ENCODE data around the gene HNRNPD.
"Not testable (repeated sequence)": the region's sequence is repeated elsewhere in the genome, so short reads cannot be mapped to it uniquely, and the experiment has no call there.

HNRNPD gene

DNA sequence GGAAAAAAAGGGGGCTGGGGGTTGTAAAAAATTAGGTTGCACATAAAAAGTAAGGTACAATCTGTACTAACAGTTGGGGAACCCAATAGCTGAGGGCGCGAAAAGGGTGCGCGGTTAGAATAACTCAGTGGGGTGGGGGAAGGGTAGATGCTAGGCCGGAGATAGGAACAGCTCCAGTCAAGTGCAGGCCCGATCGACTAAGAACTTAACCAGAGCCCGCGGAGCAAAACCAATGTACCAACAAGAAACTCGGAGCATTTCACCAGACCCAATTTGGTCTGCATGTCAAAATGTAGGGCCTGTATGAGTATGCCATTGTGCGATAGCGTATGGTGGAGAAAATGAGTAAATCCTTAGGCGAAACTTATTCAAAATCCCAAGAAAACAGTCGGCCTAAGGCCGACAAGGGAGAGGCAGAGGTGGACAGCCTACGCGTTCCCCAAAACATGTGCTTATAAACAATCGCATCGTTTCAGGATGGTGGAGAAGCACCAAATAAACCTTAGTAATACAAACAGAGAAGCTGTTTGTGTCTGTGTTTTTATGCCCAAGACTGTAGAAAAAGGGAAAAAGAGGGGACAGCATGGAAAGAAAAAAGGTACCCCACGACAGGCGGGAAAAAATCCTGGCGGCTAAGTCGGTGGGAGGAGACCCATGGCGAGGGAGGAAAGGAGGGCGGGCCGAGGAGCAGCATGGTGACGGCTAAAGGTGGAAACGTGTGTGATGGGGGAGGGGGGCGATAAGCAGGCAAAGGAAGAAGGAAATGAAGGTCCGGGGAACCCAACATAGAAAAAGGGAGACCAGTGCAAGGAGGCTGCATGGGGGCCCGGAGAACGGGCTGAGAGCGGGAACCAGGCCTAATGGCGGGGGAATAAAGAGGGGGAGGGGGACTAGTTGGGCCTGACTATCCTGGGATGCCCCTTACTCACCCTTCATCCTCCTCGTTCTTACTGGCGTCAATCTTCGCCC lies 990 bp downstream of the HNRNPD start:
- peak; percentile 90 for DNase-seq (ENCODE audit: low read depth)

DNA sequence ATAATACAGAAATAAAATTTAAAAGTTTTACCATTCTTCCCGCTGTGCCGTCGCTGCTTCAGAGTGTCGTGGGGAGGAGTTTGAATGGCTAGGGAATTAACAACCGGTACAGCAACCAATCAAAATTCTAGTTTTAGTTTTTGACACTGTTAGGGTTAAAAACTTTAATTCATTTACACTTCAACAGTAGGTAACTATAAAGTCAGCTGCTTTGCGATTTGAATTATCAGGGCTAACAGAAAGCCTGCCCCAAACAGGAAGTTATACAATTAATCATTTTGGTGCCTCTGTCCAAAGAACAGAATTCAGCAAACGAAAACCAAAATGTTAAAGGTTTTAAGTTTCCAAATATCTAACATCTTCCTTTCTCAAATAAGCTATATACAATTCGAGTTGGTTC lies 2.3 kb downstream of the HNRNPD start:
- DNase-seq (ENCODE audit: low read depth): peak; percentile 32

DNA sequence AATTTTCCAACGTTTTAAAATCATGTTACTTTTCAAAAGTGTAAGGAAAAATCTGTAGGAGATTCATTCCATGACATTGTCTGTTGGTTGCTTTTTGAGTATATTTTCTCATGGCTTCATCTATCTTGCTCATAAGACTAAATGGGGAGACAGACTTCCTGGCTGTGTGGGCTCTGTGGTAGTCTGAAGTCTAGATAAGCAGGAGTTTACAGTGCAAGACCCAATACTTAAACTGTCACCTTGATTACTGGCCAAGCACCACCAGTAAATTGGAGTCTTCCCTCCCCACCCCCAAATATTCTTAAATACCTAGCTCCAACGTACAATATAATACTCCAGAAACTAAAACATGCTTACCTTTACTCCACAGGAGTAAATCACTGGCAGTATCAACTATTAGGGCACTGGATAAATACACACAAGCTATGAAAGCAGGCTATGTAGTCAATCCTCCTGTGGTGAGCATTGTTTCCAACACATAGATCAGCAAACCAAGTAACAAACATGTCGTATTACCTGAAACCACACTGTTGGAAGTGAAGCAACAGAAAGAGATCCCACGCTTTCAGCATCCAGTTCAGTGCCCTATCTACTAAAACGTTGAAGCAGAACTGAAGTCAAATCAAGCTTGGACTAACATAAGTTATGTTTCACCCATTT lies 6.2 kb downstream of the HNRNPD start:
- no peak for DNase-seq (ENCODE audit: low read depth)

DNA sequence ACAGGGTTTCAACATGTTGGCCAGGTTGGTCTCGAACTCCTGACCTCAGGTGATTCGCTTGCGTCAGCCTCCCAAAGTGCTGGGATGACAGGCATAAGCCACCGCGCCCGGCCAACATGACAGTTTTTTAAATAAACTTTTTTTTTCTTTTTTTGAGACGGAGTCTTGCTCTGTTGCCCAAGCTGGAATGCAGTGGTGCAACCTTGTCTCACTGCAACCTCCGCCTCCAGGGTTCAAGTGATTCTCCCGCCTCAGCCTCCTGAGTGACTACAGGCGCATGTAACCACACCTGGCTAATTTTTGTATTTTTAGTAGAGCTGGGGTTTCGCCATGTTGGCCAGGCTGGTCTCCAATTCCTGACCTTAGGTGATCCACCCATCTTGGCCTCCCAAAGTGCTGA lies 7.4 kb downstream of the HNRNPD start:
- DNase-seq (ENCODE audit: low read depth): not testable (repeated sequence)

DNA sequence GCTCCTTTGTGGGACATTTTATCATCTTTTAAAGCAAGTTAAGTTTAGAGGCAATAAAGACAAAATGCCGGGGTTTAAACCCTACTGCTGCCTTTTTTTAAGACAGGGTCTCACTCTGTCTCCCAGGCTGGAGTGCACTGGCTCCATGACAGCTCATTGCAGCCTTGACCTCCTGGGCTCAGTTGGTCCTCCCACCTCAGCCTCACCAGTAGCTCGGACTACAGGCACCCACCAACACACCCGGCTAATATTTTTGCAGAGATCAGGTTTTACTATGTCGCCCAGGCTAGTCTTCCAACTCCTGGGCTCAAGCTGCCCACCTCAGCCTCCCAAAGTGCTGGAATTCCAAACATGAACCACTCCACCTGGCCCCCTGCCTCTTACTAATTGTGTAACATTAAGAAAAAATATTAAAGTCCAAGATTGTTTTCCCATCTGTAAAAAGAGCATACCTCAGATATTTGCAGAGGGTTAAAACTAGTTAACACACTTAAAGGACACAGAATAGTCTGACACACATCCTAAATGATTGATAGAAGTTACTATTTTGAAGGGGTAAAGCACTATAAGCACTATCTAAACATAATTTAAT lies 9.8 kb downstream of the HNRNPD start:
- DNase-seq (ENCODE audit: low read depth): no peak

DNA sequence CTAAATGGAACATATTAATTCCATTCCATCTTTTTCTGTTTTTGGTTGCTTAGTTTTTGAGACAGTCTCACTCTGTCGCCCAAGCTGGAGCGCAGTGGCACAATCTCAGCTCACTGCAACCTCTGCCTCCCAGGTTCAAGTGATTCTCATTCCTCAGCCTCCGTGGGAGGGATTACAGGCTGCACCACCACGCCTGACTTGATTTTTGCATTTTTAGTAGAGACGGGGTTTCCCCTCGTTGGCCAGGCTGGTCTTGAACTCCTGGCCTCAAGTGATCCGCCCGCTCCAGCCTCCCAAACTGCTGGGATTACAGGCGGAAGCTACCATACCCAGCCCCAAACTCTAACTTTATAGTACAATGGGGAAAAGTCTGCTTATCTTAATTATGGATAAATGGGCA lies 11.2 kb downstream of the HNRNPD start:
- no peak for DNase-seq (ENCODE audit: low read depth)

DNA sequence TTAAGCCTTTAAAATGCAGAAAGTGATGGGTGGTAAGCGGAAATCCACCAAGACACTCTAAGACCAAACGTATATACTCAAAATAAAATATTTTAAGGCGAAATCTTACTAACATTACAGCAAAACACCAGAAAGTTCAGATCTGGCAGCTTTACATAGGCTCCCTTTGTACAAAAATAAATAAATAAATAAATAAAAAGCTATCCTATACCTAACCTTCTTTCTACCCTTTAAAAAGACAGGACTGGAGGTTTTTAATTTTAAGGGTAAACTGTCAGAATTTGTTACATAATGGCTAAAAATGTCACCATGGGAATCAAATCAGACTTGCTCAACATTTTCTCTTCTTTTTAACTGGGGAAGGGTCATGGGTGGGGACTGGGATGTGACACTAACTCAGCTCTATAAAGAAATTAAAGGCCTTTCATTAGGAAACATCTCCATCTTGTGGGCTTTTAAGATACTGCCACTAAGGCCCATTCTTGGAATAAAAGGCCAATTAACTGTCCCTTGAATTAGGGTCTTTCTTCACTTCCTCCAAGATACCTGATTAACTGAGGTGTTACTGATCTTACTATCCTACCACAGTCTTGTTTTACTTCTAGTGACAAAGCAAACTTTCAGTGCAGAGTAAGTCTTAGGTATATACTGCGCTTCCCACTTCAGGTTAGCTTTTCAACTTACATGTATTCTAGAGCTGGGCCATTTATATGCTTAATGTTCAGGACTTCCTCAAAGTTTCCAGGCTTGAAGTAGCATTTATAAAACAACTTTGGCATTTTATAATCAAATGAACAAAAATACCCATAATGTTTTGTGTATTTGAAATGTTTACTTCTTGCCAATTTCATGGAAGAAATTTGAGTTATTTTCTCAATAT lies 13.3 kb downstream of the HNRNPD start:
- peak; percentile 44 for DNase-seq (ENCODE audit: low read depth)

DNA sequence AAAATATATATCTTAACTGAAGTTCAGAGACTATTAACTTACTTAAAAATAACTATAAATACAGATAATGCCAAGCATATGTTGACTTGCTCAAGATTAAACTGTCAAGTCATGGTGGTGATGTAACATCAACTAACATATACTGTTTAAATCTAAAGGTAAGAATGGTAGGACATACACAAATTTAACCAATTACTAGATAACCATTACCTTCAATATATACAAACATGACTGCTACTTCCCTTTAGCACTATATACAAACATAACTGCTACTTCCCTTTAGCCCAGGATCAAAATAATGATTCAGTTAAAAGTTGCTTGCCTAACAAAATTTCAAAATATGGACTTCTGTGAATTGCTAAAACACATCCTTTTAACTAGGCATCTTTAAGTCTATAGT lies 14.9 kb downstream of the HNRNPD start:
- DNase-seq (ENCODE audit: low read depth): no peak

DNA sequence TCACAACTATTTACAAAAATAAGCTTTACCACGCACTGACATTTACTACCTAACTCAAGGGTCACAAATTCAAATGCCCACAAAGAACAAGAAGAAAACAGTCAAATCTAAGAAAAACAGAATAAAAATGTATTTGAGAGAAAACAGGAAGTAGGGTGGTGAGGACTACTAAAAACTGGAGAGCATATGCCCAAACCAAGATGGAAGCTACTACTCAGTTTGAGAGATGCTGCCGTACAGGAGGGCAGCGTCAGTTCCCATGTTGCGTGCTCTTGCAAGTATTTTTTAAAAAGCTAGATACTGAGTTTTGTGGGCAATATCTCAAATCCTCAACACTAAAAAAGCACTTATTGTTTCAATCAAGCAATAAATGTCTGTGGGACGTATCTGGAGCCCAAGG lies 16.2 kb downstream of the HNRNPD start:
- DNase-seq (ENCODE audit: low read depth): no peak

DNA sequence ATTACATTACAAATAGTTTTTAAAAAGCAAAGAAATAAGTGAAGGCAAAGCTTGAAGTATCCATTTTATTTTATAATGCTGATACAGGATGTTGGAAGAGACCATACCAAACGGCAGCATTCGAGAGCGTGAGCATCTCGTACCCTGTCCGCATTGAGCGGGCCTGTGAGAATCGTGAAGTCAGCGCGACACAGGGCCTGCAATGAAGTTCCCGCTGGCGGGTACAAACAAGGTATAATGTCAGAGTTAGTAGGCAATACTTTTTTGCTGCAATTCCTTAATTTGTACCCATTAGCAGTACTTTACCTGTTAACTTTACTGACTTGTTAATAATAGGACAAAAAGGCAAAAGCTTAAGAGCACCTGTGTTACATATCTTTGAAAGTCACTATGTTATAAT lies 19.0 kb downstream of the HNRNPD start:
- DNase-seq (ENCODE audit: low read depth): no peak

DNA sequence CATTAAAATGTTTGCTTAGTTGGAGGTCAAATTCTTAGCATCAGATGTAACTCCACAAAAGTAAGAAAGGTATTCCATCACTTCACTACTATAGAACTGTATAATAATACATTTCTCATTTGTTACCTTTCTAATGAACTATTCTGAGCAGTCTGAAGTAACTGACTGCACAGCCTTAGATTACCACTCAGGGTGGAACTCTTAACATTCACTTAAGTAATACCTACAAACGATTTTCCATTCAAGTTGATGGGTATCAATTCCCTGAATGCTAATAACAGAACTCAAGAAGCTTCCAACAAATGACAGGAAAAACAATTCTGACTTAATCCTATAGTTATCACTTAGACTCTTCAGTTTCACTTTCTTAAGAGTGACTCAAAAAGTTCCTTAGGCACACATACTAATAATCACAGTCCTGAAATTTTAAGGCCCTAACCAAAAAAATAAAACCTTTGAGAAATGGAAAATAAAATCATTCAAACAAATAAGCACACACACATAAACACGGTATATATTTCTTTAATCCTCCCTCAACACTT lies 20.9 kb downstream of the HNRNPD start:
- DNase-seq (ENCODE audit: low read depth): no peak

DNA sequence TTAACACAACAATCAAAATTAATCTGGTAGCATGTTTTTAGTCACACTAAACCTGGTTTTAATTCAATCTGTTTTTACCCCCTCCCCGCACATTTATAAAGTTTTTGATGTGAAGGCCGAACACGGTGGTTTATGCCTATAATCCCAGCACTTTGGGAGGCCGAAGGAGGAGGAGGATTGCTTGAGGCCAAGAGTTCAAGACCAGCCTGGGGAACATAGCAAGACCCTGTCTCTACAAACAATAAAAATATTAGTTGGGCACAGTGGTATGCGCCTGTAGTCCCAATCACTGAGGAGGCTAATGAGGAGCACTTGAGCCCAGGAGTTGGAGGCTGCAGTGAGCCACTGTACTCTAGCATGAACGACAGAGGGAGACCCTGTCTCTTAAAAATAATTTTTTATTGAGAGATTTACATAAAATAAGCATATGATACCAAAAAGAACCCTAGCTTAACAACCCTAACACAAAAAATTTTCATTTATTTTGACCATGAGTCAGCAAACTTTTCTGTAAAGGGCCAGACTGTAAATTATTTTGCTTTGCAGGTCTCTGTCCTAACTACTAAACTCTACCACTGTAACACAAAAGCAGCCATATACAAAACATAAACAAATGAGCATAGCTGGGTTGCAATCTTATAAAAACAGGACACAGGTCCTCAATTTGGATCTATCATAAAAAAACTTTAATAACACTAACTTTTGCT lies 21.5 kb downstream of the HNRNPD start:
- no peak for DNase-seq (ENCODE audit: low read depth)

DNA sequence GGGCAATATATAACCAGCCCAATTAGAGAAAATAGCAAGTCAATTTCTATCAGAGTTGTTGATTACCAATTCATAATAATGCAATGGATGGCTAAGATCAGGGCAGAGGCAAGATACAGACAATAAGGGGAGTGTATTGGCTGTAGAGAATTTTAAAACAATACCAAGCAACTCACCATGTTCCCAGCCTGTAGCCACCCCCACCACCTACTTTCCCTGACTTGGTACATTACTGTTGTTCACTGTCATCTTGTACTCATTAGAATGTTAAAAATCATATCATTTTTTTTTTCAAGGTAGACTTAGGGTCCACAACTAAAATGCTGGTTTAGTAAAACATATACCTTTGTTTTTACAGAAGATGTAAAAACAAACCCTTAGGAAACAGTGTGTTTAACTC lies 27.7 kb downstream of the HNRNPD start:
- no peak for DNase-seq (ENCODE audit: low read depth)

DNA sequence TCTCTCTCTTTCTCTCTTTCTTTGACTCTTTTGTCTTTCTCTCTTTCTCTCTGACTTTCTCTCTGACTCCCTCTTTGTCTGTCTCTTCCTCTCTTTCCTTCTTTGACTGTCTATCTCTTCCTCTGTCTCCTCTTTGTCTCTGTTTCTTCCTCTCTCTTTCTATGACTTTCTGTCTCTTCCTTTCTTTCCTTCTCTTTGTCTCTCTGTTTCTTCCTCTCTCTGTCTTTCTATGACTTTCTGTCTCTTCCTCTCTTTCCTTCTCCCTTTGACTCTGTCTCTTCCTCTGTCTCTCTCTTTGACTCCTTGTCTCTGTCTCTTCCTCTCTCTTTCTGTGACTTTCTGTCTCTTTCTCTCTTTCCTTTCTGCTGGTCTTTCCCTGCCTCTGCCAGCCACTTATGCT lies 38.7 kb downstream of the HNRNPD start:
- no peak for DNase-seq (ENCODE audit: low read depth)

DNA sequence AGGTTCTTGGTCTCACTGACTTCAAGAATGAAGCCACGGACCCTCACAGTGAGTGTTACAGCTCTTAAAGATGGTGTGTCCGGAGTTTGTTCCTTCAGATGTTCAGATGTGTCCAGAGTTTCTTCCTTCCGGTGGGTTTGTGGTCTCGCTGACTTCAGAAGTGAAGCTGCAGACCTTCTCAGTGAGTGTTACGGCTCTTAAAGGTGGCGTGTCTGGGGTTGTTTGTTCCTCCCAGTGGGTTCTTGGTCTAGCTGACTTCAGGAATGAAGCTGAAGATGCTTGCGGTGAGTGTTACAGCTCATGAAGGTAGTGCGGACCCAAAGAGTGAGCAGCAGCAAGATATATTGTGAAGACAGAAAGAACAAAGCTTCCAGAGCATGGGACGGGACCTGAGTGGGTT lies 40.1 kb downstream of the HNRNPD start:
- DNase-seq (ENCODE audit: low read depth): not testable (repeated sequence)

DNA sequence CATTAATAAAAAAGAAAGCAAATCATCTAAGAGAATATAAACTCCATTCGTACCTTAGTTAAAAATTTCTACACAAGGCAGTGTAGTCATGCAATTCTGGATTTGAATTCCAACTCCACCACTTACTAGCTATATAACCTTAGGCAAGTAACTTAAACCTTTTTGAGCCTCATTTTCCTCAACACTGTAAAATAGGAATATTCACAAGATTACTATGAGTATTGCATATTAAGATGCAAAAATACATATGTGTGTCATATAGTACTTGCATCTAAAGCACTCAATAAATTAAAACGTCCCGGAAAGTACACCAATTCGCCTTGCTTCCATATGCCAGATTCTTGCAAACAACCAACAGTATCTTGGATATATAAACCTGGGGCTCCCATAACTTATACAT lies 42.0 kb downstream of the HNRNPD start:
- DNase-seq (ENCODE audit: low read depth): no peak

DNA sequence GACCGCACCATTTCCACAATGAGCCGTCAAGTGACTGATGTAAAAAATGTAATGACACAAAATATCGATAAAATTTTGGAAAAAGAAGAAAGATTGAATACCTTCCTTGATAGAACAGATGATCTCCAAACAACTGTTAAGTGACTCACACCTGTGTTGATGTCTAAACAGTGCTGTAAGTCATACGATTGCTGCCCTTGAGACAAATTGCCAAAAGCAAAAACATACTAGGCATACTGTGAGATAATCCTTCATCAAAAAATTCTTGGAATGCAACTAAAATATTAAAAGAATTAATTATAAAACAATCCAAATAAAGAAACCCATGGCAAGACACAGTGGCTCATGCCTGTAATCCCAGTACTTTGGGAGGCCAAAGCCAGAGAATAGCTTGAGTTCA lies 53.4 kb downstream of the HNRNPD start:
- no peak for DNase-seq (ENCODE audit: low read depth)

DNA sequence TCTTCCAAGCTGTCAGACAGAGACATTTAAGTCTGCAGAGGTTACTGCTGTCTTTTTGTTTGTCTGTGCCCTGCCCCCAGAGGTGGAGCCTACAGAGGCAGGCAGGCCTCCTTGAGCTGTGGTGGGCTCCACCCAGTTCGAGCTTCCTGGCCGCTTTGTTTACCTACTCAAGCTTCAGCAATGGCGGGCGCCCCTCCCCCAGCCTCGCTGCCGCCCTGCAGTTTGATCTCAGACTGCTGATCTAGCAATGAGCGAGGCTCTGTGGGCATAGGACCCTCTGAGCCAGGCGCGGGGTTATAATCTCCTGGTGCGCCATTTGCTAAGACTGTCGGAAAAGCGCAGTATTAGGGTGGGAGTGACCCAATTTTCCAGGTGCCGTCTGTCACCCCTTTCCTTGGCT lies 70.7 kb downstream of the HNRNPD start:
- not testable (repeated sequence) for DNase-seq (ENCODE audit: low read depth)
